ENCODE data around the gene SAMHD1. TPM values are rescaled to one million over a fixed set of nuclear protein-coding genes. Genes with fewer than 3 reads are reported as not detected.
"Not testable (repeated sequence)": the region's sequence is repeated elsewhere in the genome, so short reads cannot be mapped to it uniquely, and the experiment has no call there.

SAMHD1 gene
- total and polyA plus RNA-seq, 2 of the 8 experiments (the other 6 are each of a cell fraction or from before 2014, with no cell fraction given), result 22.0 to 37.1 TPM

- TF ChIP-seq TAF7 (optimal IDR thresholded peaks at IDR 0.05; ENCODE audit: borderline replicate concordance, low read depth, low read length), result no peak
These were observed at the start of gene SAMHD1 (continued) for GRCh38 chr20:36951198-36951978.

GRCh38 chr20:37000171-37000570 is 48.7 kb upstream of the SAMHD1 start:
- H3K27ac ChIP-seq (ENCODE audit: low read depth, low read length); H3K4me2 ChIP-seq (ENCODE audit: insufficient read depth in 1 of 2, low read depth in 2 of 2, low read length in 2 of 2); H3K27me3 ChIP-seq (replicated peaks in 1 of 4; ENCODE audit: control insufficient read depth in 3 of 4, extremely low read depth in 1 of 4, insufficient read depth in 3 of 4, low read length in 3 of 4); H4K5ac ChIP-seq (ENCODE audit: insufficient read length, low read depth, low read length); H3K79me2 ChIP-seq (ENCODE audit: control insufficient read depth in 1 of 2, insufficient read depth in 2 of 2, low read length in 2 of 2); H3K14ac ChIP-seq (ENCODE audit: insufficient read length); FAIRE-seq; CTCF ChIA-PET (ENCODE audit: partially characterized antibody); H2AK5ac ChIP-seq (ENCODE audit: low read depth, low read length); H3K18ac ChIP-seq (ENCODE audit: extremely low read depth, low read length); H3K4me1 ChIP-seq (replicated peaks in 1 of 4; ENCODE audit: control insufficient read depth in 3 of 4, insufficient read depth in 4 of 4, low read length in 3 of 4); DNase-seq (ENCODE audit: low read depth in 1 of 2, low spot score in 2 of 2); H3K4me3 ChIP-seq (ENCODE audit: extremely low read depth in 1 of 4, insufficient read depth in 2 of 4, low read depth in 3 of 4, low read length in 4 of 4); H3K23ac ChIP-seq (ENCODE audit: insufficient read length); H2BK120ac ChIP-seq (replicated peaks; ENCODE audit: low read depth, low read length); H2BK5ac ChIP-seq (ENCODE audit: low read depth, low read length); H2BK12ac ChIP-seq (ENCODE audit: low read depth, low read length); H3K4ac ChIP-seq (replicated peaks; ENCODE audit: insufficient read length, low read depth, low read length); H4K91ac ChIP-seq (replicated peaks; ENCODE audit: insufficient read length, low read length); H2BK20ac ChIP-seq (ENCODE audit: low read length); H3K56ac ChIP-seq (replicated peaks; ENCODE audit: insufficient read length, low read depth, low read length); H3K79me1 ChIP-seq (ENCODE audit: low read depth, low read length); H3K9ac ChIP-seq (replicated peaks in 1 of 4; ENCODE audit: extremely low read depth in 1 of 4, low read depth in 3 of 4, low read length in 3 of 4); POLR2A ChIA-PET (ENCODE audit: partially characterized antibody); H3K23me2 ChIP-seq (ENCODE audit: low read depth, low read length); H2BK15ac ChIP-seq (ENCODE audit: low read length); H4K8ac ChIP-seq (ENCODE audit: extremely low read depth, insufficient read depth, low read length); H2AFZ ChIP-seq (ENCODE audit: low read length); H4K20me1 ChIP-seq (replicated peaks in 1 of 2; ENCODE audit: control insufficient read depth in 1 of 2, insufficient read depth in 2 of 2, low read length in 2 of 2): not testable (repeated sequence)
- Histone ChIP-seq H3K9me3 (ENCODE audit: insufficient read depth in 2 of 2, low read depth in 1 of 2, low read length in 1 of 2) (peaks cover 0 to 15% of the 10 kb centered on the region in 2 experiments; a peak in 1 of 4 replicates), H3K36me3 (ENCODE audit: control insufficient read depth in 2 of 4, insufficient read depth in 4 of 4, low read length in 3 of 4) (peaks cover 0 to 48% (median 22%) of the 10 kb centered on the region in 4 experiments; a peak in 7 of 8 replicates)
- no CpG with 5 or more reads among the region's 26 CpGs for WGBS, 2 experiments (ENCODE audit: extremely low coverage in 1 of 2, insufficient coverage in 1 of 2, insufficient read length in 1 of 2, insufficient replicate concordance in 2 of 2, low coverage in 1 of 2, low lambda C conversion rate in 2 of 2, missing lambda C conversion rate in 1 of 2)
